NCI-H146 treated with DMSO at 0.1 percent for 48 hours (cell line): ENCODE measurements around the gene VWA2.

ENCODE experiments used
- DNase-seq: peaks from one replicate; lab custom pipeline; 2025; ENCODE audit not compliant: unreplicated experiment; lab: John Stamatoyannopoulos, UW

The VWA2 gene

DNA sequence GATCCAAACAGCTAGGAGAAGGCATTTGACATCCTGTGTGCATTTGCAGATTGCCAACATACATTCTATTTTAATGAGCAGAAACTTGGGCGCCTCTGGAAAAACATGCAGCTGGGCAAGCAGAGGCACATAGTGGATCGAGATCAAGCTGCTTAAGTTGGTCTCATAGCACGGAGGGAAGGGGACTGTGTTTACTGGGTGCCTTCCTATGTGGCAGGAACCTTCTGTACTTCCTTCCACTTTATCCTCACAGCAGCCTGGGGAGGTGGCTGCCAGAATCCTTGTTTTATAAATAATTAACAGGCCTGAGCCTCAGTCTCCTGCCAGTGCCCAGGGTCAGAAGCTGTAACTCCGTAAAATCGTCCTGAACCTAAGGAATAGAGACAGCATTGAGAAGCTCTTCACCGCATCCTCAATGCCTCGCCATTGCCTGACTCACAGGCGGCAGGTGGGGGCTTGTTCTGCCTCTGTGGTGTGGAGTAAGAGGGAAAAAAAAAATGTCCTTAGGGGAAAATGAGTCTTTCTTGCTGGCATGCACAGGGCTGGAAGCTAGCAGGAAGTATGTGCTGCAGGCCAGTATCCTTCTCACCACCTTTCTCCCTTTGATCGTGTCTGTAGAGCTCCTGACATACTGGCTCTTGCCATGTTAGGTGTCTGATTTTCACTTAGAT lies 6.2 kb downstream of the VWA2 start:
- DNase-seq: no peak

DNA sequence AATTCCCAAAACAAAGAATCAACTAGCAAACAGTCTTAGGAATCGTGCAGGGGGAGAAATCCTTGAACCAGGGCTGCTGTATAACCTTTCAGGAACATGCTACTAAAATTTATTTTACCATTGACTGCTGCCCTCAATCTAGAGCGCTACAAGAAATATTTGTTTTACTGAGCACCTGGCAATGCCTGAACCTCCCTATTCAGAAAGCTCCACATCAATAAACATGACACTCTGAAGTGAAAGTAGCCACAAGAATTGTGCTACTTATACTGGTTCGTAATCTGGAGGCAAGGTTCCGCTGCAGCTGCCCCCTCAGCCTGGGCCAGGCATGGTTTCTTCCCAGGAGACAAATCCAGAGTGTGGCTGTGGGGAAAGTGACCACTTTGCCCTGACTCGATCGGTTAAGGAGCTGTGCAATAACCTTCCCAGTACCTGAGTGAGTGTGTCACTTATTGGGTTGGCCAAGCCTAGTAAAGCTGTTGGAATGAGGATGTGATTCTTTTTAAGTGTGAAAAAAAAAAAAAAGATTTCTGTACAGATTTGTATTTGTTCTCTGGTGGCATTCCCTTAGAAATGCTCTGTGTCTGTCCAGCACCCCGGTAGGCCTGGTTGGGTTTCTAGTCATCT lies 7.7 kb downstream of the VWA2 start:
- no peak for DNase-seq

DNA sequence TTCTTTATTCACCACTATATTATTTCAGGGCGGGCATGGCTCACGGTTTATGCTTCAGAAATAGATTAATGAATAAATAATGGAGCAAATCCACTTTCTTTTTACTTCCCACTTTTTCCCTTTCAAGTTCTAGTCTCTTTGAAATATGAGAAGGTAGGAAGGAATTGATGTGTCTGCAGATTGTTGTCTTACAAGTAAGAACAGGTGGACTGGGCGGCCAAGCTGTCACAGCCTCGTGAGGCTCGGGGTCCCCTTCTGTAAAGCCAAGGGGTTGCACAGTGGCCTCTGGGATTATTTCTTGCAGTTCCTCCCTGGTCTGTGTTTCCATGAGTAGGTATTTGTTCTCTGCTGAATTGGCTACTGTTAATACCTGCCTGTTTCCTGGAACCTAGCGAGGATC lies 11.2 kb downstream of the VWA2 start:
- no peak for DNase-seq

DNA sequence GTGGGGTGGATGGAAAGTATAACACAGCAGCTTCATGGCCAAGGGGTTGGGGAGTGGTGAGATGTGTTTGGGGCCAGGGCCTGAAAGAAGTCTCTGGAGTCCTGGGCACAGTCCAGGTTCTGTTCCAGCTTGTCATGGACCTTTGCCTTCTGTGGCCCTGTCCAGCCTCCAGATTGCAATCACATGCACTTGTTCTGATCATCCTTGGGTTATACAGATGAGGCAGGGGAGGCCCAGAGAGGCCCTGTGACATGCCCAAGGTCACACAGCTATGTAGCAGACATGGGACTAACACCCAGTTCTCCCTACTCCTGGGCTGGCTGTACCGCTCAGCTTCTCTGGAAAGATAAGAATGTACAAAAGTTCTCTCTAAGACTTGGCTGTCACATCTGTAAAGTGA lies 11.7 kb downstream of the VWA2 start:
- no peak for DNase-seq

DNA sequence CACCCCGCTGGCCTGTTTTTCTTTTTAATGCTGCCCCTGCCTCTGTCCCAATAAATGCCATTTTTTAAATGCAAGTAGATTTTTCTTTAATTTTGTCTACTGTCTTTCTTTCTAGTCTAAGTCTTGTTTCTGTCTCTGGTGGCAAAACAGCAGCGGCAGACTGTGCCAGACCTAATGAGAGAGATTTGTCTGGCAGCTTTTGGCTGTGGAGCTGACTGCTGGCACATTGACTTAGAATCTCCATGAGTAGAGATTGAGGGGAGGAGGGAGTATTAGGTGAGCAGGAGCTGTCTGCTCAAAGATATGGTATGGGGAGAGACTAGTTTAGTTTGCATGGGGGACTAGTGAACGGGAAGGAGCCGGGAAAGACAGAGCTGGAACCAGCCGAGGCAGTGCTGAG lies 13.0 kb downstream of the VWA2 start:
- no peak for DNase-seq

DNA sequence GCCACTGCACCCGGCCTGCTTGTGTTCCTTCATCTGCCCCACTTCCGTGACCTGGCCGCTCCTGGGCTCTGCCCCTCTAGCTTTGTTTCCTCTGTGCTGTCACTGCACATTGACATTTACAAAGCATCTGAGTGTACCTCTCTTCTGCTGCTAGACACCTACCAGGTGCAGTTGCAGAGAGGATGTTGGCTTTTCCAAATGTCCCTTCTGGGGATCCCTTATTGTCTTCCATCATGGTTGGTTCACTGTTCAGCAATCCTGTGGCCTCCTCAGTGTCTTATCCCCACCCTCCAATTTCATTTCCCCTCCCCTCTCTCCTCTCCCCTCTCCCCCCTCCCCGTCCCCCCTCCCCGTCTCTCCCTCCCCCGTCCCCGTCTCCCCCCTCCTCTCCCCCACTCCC lies 13.8 kb downstream of the VWA2 start:
- DNase-seq: no peak

DNA sequence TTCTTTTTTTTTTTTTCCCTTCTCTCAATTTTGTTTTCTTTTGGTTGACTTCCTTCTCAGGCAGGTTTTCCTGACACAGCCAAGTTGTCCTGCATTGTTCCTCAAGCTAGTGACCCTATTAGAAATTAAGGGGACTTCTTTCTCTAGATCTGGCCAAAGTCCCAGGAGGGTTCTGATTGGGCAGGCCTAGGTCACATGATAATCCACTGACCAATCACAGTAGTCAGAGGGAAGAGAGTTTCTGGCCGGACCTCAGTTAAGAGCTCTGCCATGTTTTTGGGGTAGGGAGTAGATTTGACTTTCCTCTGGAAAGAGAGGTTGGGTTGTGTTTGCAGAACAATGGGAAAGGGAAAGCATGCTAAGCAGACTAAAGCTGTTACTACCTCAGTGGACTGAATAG lies 16.2 kb downstream of the VWA2 start:
- no peak for DNase-seq

DNA sequence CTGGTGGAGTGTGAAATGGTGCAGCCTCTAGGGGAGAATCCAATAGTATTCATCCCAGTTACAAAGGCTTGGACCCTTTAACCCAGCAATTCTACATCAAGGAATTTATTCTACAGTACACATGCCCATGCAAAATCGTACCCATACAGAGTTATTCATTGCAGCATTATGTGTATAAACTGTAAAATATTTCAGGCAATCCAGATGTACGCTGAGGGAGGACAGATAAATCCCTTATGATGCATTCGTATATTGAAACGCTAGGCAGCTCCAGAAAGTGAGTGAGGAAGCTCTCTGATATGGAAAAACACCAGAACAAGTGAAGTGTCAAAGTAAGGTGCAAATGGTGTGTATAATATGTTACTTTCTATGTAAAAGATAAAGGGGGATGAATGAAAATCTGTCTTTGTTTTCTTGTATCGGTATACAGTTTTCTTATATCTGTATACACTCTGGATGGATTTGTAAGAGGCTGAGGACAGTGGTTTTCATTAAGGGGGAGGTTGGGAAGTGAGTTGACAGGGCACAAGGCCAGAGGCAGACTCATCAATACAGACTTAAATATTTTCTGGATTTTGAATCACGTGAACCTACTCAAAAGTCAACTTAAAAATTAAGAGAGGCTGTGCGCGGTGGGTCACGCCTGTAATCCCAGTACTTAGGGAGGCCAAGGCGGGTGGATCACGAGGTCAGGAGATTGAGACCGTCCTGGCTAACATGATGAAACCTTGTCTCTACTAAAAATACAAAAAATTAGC lies 17.1 kb downstream of the VWA2 start:
- DNase-seq: no peak

DNA sequence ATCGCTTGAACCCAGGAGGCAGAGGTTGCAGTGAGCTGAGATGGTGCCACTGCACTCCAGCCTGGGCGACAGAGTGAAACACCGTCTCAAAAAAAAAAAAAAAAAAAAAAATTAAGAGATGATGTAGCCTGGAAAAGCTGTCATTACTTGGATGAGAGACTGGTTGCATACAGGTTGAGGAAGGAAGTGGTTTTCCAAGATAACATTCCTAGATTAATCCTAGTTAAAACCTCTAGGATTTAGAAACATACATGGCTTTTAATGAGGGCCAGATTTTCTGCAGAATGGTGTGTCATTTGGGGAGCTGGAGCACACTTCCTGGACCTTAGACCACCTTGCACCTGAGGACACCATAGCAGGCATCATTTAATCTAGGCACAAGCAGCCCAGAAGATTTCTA lies 17.8 kb downstream of the VWA2 start:
- no peak for DNase-seq

DNA sequence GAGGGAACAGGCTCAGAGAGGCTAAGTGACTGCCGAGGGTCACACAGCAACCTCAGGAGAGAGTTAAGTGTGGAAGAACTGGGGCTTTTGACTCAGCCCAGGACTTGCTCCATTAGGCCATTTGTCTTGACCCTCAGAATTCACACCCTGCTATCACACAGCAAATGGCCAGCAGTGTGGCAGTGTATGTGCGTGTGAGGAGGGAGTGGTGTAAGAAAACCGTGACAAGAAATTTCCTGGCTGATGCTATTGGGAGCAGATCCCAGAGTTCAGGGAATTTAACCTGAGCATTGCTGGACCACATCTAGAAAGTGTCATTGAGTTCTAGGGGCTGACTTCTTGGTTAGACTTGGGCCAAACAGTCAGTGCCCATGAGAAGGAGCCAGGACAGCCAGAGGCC lies 18.4 kb downstream of the VWA2 start:
- DNase-seq: no peak

DNA sequence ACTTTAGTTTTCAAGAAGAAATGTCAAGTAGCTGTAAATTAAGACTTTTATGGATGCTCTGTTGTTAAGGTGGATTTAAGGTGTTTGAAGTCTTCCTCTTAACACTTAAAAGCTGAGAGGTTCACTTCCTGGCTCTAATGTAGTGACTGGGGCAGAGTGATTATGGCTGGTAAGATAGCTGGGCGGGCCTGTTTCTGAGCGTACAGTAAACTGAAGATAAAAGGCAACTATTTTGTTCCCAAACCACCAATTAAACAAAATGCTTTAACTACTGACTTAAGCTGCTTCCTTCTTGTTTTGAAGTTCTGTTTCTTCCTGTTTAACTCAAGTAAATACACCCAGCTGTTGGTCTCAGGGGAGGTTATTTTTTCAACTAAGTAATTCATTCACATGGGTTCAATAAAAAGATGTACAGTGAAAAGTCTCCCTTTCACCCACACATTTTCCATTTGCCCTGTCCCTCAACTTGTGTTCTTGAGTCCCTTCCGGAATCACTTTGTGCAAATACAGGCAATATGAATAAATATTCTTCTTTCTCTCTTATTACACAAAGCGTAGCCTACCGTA lies 19.3 kb downstream of the VWA2 start:
- no peak for DNase-seq

DNA sequence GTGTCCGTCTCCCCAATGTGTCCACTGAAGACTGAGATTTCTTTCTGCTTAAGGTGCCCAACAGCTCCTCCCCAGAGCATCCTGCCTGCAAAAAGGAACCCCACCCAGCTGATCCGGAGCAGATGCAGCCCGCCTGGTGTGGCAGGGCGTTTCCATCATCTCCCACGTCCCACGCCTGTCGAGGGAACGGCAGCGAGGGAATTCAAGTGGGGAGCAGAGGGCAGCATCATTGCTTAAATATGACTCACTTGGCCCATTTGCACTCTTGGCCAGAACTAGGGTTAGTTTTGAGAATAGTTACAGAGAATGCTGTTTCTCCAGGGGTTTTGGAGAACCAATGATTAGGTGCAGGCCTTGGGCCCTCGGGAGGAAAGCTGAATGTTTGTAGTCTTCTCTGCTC lies 20.8 kb downstream of the VWA2 start:
- no peak for DNase-seq

DNA sequence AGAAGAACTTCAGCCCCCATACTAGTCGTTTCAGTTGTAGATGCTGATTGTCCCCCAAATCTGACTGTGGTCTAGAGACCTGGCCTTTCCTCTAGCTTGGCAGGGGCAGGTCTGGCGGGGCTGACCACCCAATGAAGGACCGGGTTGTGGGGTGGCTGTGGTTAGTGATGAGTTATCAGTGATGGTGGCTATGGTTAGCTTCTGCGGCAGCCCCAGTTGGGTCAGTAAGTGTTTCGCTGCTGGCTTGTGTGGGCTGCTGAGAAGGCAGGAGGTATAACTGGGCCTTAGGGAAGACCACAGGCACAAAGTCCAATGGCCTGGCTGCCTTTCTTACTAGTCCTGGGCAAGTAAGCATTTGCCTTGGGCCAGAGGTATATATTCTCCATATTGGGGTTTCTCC lies 21.3 kb downstream of the VWA2 start:
- no peak for DNase-seq

DNA sequence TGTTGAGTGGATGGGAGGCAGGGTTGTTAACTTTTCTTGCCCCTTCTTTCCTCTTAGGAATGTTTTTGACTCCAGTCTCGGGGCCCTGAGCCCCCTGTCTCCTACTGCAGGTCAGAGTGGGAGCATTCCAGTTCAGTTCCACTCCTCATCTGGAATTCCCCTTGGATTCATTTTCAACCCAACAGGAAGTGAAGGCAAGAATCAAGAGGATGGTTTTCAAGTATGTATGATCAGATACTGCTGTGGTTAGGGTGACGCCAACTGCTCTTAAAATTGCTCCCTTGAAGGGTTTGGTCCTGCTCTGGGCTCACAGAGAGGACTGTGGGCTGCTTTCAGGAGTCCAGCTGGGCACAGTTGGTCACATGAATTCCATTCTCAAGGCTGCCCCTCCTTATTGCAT lies 22.0 kb downstream of the VWA2 start:
- no peak for DNase-seq

DNA sequence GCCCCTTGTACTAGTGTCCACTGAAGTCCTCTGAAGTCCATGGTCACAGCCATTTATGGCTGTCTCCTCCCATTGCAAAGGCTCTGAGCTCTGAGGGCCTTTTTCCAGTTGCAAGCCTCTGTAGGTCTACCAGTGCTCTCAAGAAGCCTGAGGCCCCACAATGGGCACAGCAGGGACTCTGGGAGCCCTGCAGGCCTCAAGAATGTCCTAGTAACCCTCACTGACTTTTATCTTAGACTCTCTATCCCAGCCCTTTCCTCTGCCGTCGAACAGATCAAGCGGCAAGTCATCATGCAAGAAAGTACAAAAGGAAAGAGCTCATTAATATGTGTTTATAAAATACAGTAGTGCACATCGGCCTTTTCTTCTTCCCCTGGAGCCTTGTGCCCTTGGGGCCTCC lies 23.4 kb downstream of the VWA2 start:
- DNase-seq: no peak

DNA sequence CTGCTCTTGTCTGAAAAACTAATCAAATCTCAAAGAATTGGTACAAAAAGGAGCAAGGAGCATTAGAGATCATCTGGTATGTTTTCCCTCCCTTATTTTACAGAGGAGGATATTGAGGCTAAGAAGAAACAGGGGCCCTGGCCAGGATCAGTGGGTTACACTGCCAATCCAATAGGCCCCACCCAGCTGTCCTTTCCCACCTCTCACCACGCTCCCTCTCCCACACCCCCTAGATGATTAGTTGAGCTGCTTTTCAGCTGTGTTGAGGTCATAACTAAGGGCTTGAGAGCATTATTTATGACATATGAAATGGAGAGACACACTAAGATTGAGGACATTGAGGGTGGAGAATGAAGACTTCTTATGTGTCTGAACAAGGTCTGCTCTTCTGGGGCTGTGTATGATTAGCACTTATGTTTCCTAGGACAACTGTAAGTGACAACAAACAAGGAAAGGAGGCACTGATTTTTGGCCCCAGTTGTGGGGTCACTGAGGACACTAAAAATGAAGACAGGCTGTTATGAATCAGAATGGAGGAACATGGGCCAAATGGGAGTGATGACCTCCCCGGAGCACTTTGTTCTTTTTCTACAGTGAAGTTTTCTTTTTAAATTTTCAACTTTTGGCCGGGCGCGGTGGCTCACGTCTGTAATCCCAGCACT lies 26.5 kb downstream of the VWA2 start:
- no peak for DNase-seq

DNA sequence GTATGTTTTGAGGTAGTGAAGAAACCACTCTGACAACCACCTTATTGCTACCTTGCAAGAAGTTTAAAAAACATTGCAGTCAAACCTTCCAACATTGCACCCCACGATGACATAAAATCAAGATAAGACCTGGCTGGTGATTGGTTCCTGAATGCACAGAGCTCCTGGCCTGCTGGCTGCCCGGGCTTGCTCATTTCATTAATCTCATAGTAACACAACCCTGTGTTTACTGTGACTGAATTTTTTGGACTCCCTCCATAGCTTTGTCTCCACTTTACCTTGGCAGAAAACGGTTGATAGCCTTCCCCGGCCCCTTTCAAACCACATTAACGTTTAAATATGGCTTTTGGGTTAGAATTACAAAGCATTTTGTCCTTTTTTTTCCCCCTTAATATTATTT lies 27.5 kb downstream of the VWA2 start:
- DNase-seq: no peak

DNA sequence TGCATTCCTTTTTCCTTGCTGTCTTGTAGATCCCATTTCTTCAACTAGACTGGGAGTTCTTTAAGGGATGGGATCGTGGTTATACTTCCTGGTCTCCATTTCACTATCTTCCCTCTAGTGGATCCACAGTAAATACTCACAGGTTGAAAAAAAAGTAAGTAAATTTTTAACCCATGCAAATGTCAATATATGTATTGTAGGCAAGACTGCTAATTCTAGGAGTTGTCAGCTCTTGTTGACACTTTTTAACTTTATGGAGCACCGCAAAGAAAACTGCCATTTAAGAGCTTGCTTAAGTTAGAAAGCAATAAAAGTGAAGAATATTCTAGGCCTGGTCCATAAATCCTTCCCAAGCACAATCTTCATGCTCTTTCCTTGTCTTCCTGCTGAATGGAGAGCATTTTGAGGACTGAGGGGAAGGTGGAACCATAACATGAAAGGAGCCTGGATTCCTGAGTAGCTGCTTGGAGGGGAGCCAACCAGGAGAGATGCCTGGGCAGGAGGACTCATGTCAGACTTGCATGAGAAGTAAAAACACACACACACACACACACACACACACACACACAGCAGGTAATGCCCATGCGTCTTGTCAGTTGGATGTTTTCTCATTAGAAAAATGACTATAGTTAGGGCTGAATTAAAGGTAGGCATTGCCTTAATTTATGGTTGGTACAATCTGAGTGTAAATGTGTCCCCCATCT lies 32.2 kb downstream of the VWA2 start:
- DNase-seq: no peak

DNA sequence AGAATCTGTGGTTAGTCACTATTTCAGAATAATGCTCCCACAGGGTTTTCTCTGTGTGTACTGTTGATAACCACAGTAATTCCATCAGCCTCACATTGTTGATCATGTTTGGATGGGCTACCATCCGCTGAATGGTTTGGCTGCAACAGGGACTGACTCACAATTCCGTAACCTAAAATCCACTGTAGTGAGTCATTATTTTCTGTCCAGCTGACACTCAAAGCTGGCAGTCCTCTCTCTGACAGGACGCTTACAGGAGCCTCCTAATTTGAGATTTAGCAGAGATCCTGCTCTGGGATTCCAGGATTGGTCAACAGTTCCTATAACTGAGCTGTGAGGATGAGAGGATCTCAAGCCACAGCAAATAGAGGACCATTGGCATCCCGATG lies 32.7 kb downstream of the VWA2 start:
- DNase-seq: no peak

DNA sequence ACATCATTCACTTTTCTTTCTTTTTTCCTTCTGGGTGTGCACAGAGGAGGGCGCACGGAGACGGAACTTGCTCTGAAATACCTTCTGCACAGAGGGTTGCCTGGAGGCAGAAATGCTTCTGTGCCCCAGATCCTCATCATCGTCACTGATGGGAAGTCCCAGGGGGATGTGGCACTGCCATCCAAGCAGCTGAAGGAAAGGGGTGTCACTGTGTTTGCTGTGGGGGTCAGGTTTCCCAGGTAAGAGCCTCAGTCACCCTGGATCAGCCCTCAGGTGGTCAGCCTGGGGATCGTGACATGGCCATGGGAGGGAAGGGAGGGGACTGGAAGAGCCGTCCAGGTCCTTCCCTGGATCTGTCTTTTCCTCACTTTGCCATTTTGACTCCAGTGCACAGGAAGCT lies 33.6 kb downstream of the VWA2 start:
- DNase-seq: no peak

DNA sequence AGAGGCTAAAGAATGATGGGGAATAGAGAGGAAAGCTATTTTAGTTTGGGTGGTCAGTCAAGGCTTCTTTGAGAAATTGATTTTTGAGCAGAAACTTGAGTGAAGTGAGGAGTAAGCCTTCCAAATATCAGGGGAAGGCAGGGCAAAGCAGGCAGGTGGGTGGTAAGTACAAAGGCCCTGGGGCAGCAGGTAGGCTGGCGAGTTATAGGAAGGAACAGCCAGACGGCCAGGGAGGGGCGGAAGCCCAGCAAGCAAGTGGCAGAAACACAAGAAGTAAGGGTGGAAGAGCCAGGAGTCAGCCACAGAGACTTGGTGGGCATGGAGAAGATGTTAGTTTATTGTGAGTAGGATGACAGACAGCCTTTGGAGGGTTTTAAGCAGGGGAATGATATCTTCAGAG lies 34.9 kb downstream of the VWA2 start:
- DNase-seq: no peak
